ENCODE data around the gene ZNF581. TPM values are rescaled to one million over a fixed set of nuclear protein-coding genes. Genes with fewer than 3 reads are reported as not detected.

Gene ZNF581
- total RNA-seq, 1 experiment from 2014 or later, result 65.1 TPM

DNA sequence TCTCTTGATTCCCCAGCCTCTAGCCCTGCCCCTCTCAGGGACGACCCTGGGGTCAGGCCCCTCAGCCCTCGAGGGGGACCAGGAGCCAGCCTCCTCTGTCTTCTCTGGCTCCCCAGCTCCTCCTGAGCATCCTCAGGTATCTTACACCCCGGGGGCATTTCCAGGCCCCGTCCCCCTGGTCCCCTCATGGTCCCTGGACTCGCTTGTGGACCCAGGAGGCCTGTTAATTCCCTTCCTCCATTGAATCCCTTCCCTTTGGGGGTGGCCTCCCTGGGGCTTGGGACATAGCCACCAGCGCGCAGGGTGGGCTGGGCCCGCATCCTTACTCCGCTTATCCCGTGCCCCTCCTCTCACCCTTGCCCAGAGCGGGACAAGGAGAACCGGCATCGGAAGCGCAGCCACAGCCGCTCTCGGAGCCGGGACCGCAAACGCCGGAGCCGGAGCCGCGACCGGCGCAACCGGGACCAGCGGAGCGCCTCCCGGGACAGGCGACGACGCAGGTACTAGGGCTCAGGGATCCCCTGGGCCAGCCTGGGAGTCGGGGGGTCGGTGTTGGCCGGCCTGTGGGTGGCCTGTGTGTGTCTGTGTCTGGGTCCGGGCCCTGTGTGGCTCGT is 15.5 kb downstream of the ZNF581 start:
- no peak overlapping the region for H4K91ac ChIP-seq (ENCODE audit: insufficient read length, low read depth, low read length)
- no peak overlapping the region for H2AK5ac ChIP-seq (ENCODE audit: insufficient read length, low read length)
- H3K4me1 Mint-ChIP-seq, result peaks cover 23 to 29% of the 10 kb centered on the region in 2 experiments
- H3K4me3 Mint-ChIP-seq, result no peak overlapping the region; a peak in 2 of 5 replicates
- no peaks in the 10 kb centered on the region for H3K9me3 ChIP-seq (ENCODE audit: control insufficient read depth, low read depth, low read length)
- H2AFZ ChIP-seq (ENCODE audit: low read length), result no peak overlapping the region
- H2BK12ac ChIP-seq (ENCODE audit: insufficient read length, low read depth, low read length), result no peak overlapping the region
- no peak overlapping the region for H3K56ac ChIP-seq (ENCODE audit: insufficient read length, low read depth, low read length)
- no peaks in the 10 kb centered on the region for H3K27me3 Mint-ChIP-seq (ENCODE audit: low read depth)
- no peak overlapping the region for H3K4me2 ChIP-seq (ENCODE audit: insufficient read depth, insufficient read length, low read length)
- no peak overlapping the region for H2BK20ac ChIP-seq (ENCODE audit: low read depth, low read length, poor library complexity, severe bottlenecking)
- no peak for TF ChIP-seq CTCF (conservative IDR thresholded peaks at IDR 0.05)
- H3K14ac ChIP-seq (ENCODE audit: insufficient read depth, low read length), result no peak overlapping the region
- H4K20me1 ChIP-seq (ENCODE audit: control insufficient read depth, insufficient read depth, insufficient read length), result no peaks in the 10 kb centered on the region
- peaks cover 50% of the 10 kb centered on the region for H3K79me2 ChIP-seq (ENCODE audit: insufficient read depth, low read length)
- no CpG with 5 or more reads among the region's 37 CpGs for WGBS (ENCODE audit: extremely low coverage, insufficient read length, low lambda C conversion rate)
- H3K4ac ChIP-seq (ENCODE audit: low read depth, low read length), result no peak overlapping the region
- H3K79me1 ChIP-seq (ENCODE audit: insufficient read depth, low read depth, low read length, poor library complexity, severe bottlenecking), result no peaks in the 10 kb centered on the region
- peaks cover 44 to 73% (median 58%) of the 10 kb centered on the region in 3 experiments for H3K36me3 Mint-ChIP-seq (ENCODE audit: insufficient read depth in 1 of 3, low read depth in 3 of 3)
- H4K5ac ChIP-seq (ENCODE audit: insufficient read length, low read depth, low read length), result no peak overlapping the region
- DNase-seq, result no peak
- no peaks in the 10 kb centered on the region for H3K27me3 ChIP-seq (ENCODE audit: insufficient read depth, low read length)
- H3K18ac ChIP-seq (ENCODE audit: insufficient read length, low read depth, low read length), result no peak overlapping the region
- no peak overlapping the region for H3K27ac ChIP-seq (ENCODE audit: insufficient read length, low read depth, low read length)
- H3K23ac ChIP-seq (ENCODE audit: insufficient read length, low read depth, low read length), result no peak overlapping the region
- H3K27ac Mint-ChIP-seq, result peak overlapping the region in 2 of 3 experiments; percentile 90 to 92; a peak in 3 of 7 replicates
- H2BK120ac ChIP-seq (ENCODE audit: low read depth, low read length, poor library complexity, severe bottlenecking), result no peak overlapping the region
- no peak overlapping the region for H4K8ac ChIP-seq (replicated peaks; ENCODE audit: insufficient read length, low read depth, low read length)
- no peak overlapping the region for H2BK5ac ChIP-seq (ENCODE audit: insufficient read length, low read length)
- peaks cover 7% of the 10 kb centered on the region; the same call in 1 of the 2 replicates for H3K4me1 ChIP-seq (ENCODE audit: insufficient read depth, low read length)
- H3K9ac ChIP-seq (ENCODE audit: extremely low read depth, insufficient read length, low read length), result no peak overlapping the region
- H3K9me3 Mint-ChIP-seq, result peaks cover 0 to 2% of the 10 kb centered on the region in 2 experiments; a peak in 2 of 5 replicates
- no peak overlapping the region for H3T11ph ChIP-seq (ENCODE audit: low read length)
- no peak overlapping the region for H2BK15ac ChIP-seq (ENCODE audit: low read depth, low read length)
- peaks cover 12% of the 10 kb centered on the region for H3K23me2 ChIP-seq (ENCODE audit: insufficient read length, low read depth, low read length, poor library complexity, severe bottlenecking)

All from H9 (cell line).